AML-193 (cell line): ENCODE measurements around the gene RRAS.
A peak's percentile ranks its signal among the peaks of the same experiment; 100 is the strongest.

Experiments used
- DNase-seq, 2 experiments: peaks; one replicate each; lab custom pipeline; 2025; lab: John Stamatoyannopoulos, UW

Gene RRAS

GRCh38 chr19:49594993-49595818, 44.7 kb downstream of the RRAS start:
- no peak for DNase-seq

- no peak for DNase-seq
Measured at GRCh38 chr19:49594157-49594992, 45.6 kb downstream of the RRAS start.

GRCh38 chr19:49593233-49594113, 46.5 kb downstream of the RRAS start:
- DNase-seq: peak; percentile 82 to 89

GRCh38 chr19:49592486-49593232, 47.3 kb downstream of the RRAS start:
- no peak for DNase-seq

- DNase-seq: peak in 1 of 2 experiments; percentile 37
Measured at GRCh38 chr19:49591731-49592485, 48.0 kb downstream of the RRAS start.

GRCh38 chr19:49590971-49591730, 48.8 kb downstream of the RRAS start, which contains the start of gene PRR12:
TSS of gene PRR12 (plus strand) at chr19:49591182. CDS start at chr19:49591655, 473 bp downstream.
- peak; percentile 37 to 57 for DNase-seq

GRCh38 chr19:49590071-49590970, 49.6 kb downstream of the RRAS start:
- DNase-seq: peak; percentile 92 to 93

GRCh38 chr19:49589502-49589905, 50.4 kb downstream of the RRAS start:
- no peak for DNase-seq

GRCh38 chr19:49588365-49589122, 51.4 kb downstream of the RRAS start:
- DNase-seq: no peak

GRCh38 chr19:49587227-49587626, 52.7 kb downstream of the RRAS start:
- DNase-seq: no peak
